GM23338 (cell line): ENCODE results near the gene PPM1L. TPM values are rescaled to one million over a fixed set of nuclear protein-coding genes. Genes with fewer than 3 reads are reported as not detected.
A peak's percentile ranks its signal among the peaks of the same experiment; 100 is the strongest.

ENCODE experiments used
- ATAC-seq: fragments of 200-7000 bp; cut with Tn5 transposase; 3 replicates; pipeline ENCODE4 v1.9.1; 2020
- DNase-seq: peaks from one replicate; pipeline ENCODE4 v3.0.0-alpha.2; 2015; ENCODE audit warnings: low spot score
- H2AFZ ChIP-seq: fragments of 200-600 bp; sonication (generic); 2 replicates; pipeline ENCODE4 v1.8.0; 2016; ENCODE audit warnings: antibody characterized with exemption, mild to moderate bottlenecking, moderate library complexity
- H3F3A ChIP-seq: fragments of 200-600 bp; sonication (generic); replicated peaks from 2 replicates; pipeline ENCODE4 v1.8.0; 2017; ENCODE audit warnings: antibody characterized with exemption, mixed run types, low read depth
- H3K27ac ChIP-seq: fragments of 200-600 bp; sonication (generic); 2 replicates; pipeline ENCODE4 v1.6.1; 2016; ENCODE audit warnings: low read depth
- H3K27me3 ChIP-seq: fragments of 200-600 bp; sonication (generic); 2 replicates; pipeline ENCODE4 v1.8.0; 2016; ENCODE audit warnings: mild to moderate bottlenecking, mixed run types, moderate library complexity; ENCODE audit not compliant: insufficient read depth
- H3K36me3 ChIP-seq: fragments of 200-600 bp; sonication (generic); 2 replicates; pipeline ENCODE4 v1.8.0; 2016; ENCODE audit warnings: mild to moderate bottlenecking; ENCODE audit not compliant: insufficient read depth
- H3K4me1 ChIP-seq: fragments of 200-600 bp; sonication (generic); 2 replicates; pipeline ENCODE4 v1.8.0; 2016; ENCODE audit warnings: mild to moderate bottlenecking, moderate library complexity; ENCODE audit not compliant: insufficient read depth
- H3K4me2 ChIP-seq: fragments of 200-600 bp; sonication (generic); 2 replicates; pipeline ENCODE4 v1.7.1; 2017; ENCODE audit warnings: mixed run types
- H3K4me3 ChIP-seq: fragments of 200-600 bp; sonication (generic); 2 replicates; pipeline ENCODE4 v1.6.1; 2016; ENCODE audit warnings: mixed run types
- H3K79me2 ChIP-seq: fragments of 200-600 bp; sonication (generic); replicated peaks from 2 replicates; pipeline ENCODE4 v1.8.0; 2017; ENCODE audit warnings: mild to moderate bottlenecking; ENCODE audit not compliant: insufficient read depth
- H3K9me2 ChIP-seq: fragments of 200-600 bp; sonication (generic); 2 replicates; pipeline ENCODE4 v1.8.0; 2017; ENCODE audit not compliant: insufficient read depth
- H4K20me1 ChIP-seq: fragments of 200-600 bp; sonication (generic); replicated peaks from 2 replicates; pipeline ENCODE4 v1.8.0; 2017; ENCODE audit warnings: mild to moderate bottlenecking; ENCODE audit not compliant: insufficient read depth
- H3K27ac Mint-ChIP-seq: 2 replicates; pipeline ENCODE4 v1.8.0; 2020; ENCODE audit warnings: inconsistent platforms, mild to moderate bottlenecking, moderate library complexity, mixed read lengths
- H3K27me3 Mint-ChIP-seq: 3 replicates; pipeline ENCODE4 v1.8.0; 2022; ENCODE audit warnings: low read depth, mild to moderate bottlenecking, moderate library complexity, mixed read lengths, inconsistent platforms; ENCODE audit not compliant: insufficient read depth, poor library complexity
- H3K36me3 Mint-ChIP-seq: 3 replicates; pipeline ENCODE4 v1.8.0; 2021; ENCODE audit warnings: low read depth, mild to moderate bottlenecking, inconsistent platforms, moderate library complexity, mixed read lengths
- H3K4me1 Mint-ChIP-seq: 3 replicates; pipeline ENCODE4 v1.8.0; 2020; ENCODE audit warnings: mild to moderate bottlenecking, inconsistent platforms, mixed read lengths
- H3K4me3 Mint-ChIP-seq: 3 replicates; pipeline ENCODE4 v1.8.0; 2021; ENCODE audit warnings: moderate library complexity, mild to moderate bottlenecking, inconsistent platforms, mixed read lengths
- H3K9me3 Mint-ChIP-seq: 3 replicates; pipeline ENCODE4 v1.8.0; 2020; ENCODE audit warnings: moderate library complexity, mild to moderate bottlenecking, inconsistent platforms, mixed read lengths
- CREB1 ChIP-seq: fragments of 250-450 bp; sonication (Bioruptor Pico); IDR thresholded peaks from 2 replicates; pipeline ENCODE4 v1.5.0; 2020; ENCODE audit warnings: low read depth, mild to moderate bottlenecking, moderate library complexity
- CTCF ChIP-seq, 2 experiments: fragments of 200-600 bp in 1 of 2; sonication (generic) in 1 of 2; conservative IDR thresholded peaks; 2 replicates each; pipeline versions ENCODE4 v1.5.1 to v1.6.1; 2016 to 2017; ENCODE audit warnings: antibody characterized with exemption in 2 of 2, low read depth in 2 of 2, mild to moderate bottlenecking in 2 of 2, moderate library complexity in 1 of 2
- ETS1 ChIP-seq: IDR thresholded peaks from 2 replicates; pipeline ENCODE4 v1.6.1; 2016; ENCODE audit warnings: antibody characterized with exemption
- EZH2phosphoT487 ChIP-seq: fragments of 200-600 bp; sonication (generic); IDR thresholded peaks from one replicate; pipeline ENCODE4 v1.8.1; 2018; ENCODE audit warnings: antibody characterized with exemption; ENCODE audit not compliant: unreplicated experiment
- NANOG ChIP-seq: IDR thresholded peaks from 2 replicates; pipeline ENCODE4 v1.6.1; 2016; ENCODE audit warnings: antibody characterized with exemption, borderline replicate concordance
- POLR2AphosphoS5 ChIP-seq: IDR thresholded peaks from 2 replicates; pipeline ENCODE4 v1.6.1; 2016; ENCODE audit warnings: antibody characterized with exemption, low read depth
- STAT1 ChIP-seq: IDR thresholded peaks from one replicate; pipeline ENCODE4 v1.6.1; 2016; ENCODE audit warnings: antibody characterized with exemption; ENCODE audit not compliant: unreplicated experiment
- ZNF462 ChIP-seq: fragments of 250-450 bp; sonication (Bioruptor Pico); IDR thresholded peaks from 2 replicates; pipeline ENCODE4 v1.5.0; 2020; ENCODE audit warnings: mild to moderate bottlenecking, moderate library complexity
- polyA plus RNA-seq: library from polyadenylated mRNA; unstranded; fragments of >200 nt; fragmentation: Nextera tagmentation; extraction: Ambion mirVana; gene quantifications from 2 replicates; pipeline ENCODE4 v1.2.1, GENCODE V29; 2016
- total RNA-seq: library from RNA; depleted of rRNA; stranded (reverse); fragments of >200 nt; shearing (Covaris generic); gene quantifications from 2 replicates; pipeline ENCODE4 v1.2.3, GENCODE V29; 2014

Gene PPM1L
- total and polyA plus RNA-seq, 2 experiments from 2014 or later: 3.9 to 26.4 TPM

- Mint-ChIP-seq H3K27ac (peak overlapping the region; percentile 12; the same call in 1 of the 2 replicates), H3K4me3 (no peak overlapping the region), H3K9me3 (no peaks in the 10 kb centered on the region), H3K4me1 (peaks cover 10% of the 10 kb centered on the region), H3K27me3 (peaks cover 2% of the 10 kb centered on the region), H3K36me3 (no peaks in the 10 kb centered on the region)
- ATAC-seq (peak; percentile 48; the same call in 2 of the 3 replicates), DNase-seq (no peak)
- Histone ChIP-seq H3K4me2 (no peak overlapping the region), H3F3A (no peaks in the 10 kb centered on the region), H3K79me2 (no peaks in the 10 kb centered on the region), H3K27me3 (no peaks in the 10 kb centered on the region), H2AFZ (no peak overlapping the region), H3K36me3 (no peaks in the 10 kb centered on the region), H3K4me1 (no peaks in the 10 kb centered on the region), H3K4me3 (no peak overlapping the region), H3K27ac (no peak overlapping the region), H4K20me1 (no peaks in the 10 kb centered on the region), H3K9me2 (no peaks in the 10 kb centered on the region)
- TF ChIP-seq POLR2AphosphoS5 (no peak), NANOG (no peak), CTCF (conservative IDR thresholded peaks at IDR 0.05; ENCODE audit: low read depth in 2 of 2) (no peak), CREB1 (no peak), EZH2phosphoT487 (no peak)
Observed at GRCh38 chr3:161082063-161082462, 326.0 kb downstream of the PPM1L start.

GRCh38 chr3:161083131-161083530 is 327.1 kb downstream of the PPM1L start:
- ATAC-seq (no peak), DNase-seq (no peak)
- H3K4me2 ChIP-seq: no peak overlapping the region
- H3K9me3 Mint-ChIP-seq: no peaks in the 10 kb centered on the region
- H4K20me1 ChIP-seq: no peaks in the 10 kb centered on the region
- H3K4me3 Mint-ChIP-seq: no peak overlapping the region
- H3K36me3 ChIP-seq: no peaks in the 10 kb centered on the region
- TF ChIP-seq POLR2AphosphoS5: no peak
- peaks cover 10% of the 10 kb centered on the region for H3K4me1 Mint-ChIP-seq
- no peaks in the 10 kb centered on the region for H3K9me2 ChIP-seq
- no peaks in the 10 kb centered on the region for H3F3A ChIP-seq
- no peaks in the 10 kb centered on the region for H3K27me3 ChIP-seq
- H3K27ac Mint-ChIP-seq: no peak overlapping the region
- H3K79me2 ChIP-seq: no peaks in the 10 kb centered on the region
- no peak overlapping the region for H2AFZ ChIP-seq
- H3K27ac ChIP-seq: no peak overlapping the region
- H3K4me3 ChIP-seq: no peak overlapping the region
- H3K27me3 Mint-ChIP-seq: no peaks in the 10 kb centered on the region
- no peaks in the 10 kb centered on the region for H3K36me3 Mint-ChIP-seq
- H3K4me1 ChIP-seq: no peaks in the 10 kb centered on the region

- H3F3A ChIP-seq: no peaks in the 10 kb centered on the region
- DNase-seq (no peak), ATAC-seq (no peak)
- Mint-ChIP-seq H3K27me3 (no peaks in the 10 kb centered on the region), H3K9me3 (no peaks in the 10 kb centered on the region), H3K4me1 (peaks cover 10% of the 10 kb centered on the region), H3K4me3 (no peak overlapping the region), H3K36me3 (no peaks in the 10 kb centered on the region), H3K27ac (no peak overlapping the region)
- H3K79me2 ChIP-seq: no peaks in the 10 kb centered on the region
- no peak overlapping the region for H3K4me2 ChIP-seq
- H3K27me3 ChIP-seq: no peaks in the 10 kb centered on the region
- no peaks in the 10 kb centered on the region for H3K4me1 ChIP-seq
- no peaks in the 10 kb centered on the region for H3K9me2 ChIP-seq
- H2AFZ ChIP-seq: no peak overlapping the region
- no peaks in the 10 kb centered on the region for H3K36me3 ChIP-seq
- H3K27ac ChIP-seq: no peak overlapping the region
- no peaks in the 10 kb centered on the region for H4K20me1 ChIP-seq
- H3K4me3 ChIP-seq: no peak overlapping the region
- TF ChIP-seq POLR2AphosphoS5 (no peak), EZH2phosphoT487 (no peak), ZNF462 (CRISPR knock-in tag) (no peak), CREB1 (no peak), STAT1 (no peak), ETS1 (no peak), NANOG (no peak)
Observed at GRCh38 chr3:161084277-161084676, 328.2 kb downstream of the PPM1L start.
